B cell (primary cell): Measurements from ENCODE around the gene CATSPERD. TPM values are rescaled to one million over a fixed set of nuclear protein-coding genes. Genes with fewer than 3 reads are reported as not detected.

Experiments used
- ATAC-seq: fragments of 200-7000 bp; cut with Tn5 transposase; one replicate; pipeline ENCODE4 v1.10.0; 2021; ENCODE audit warnings: low read depth, mild to moderate bottlenecking, moderate number of reproducible peaks, moderate library complexity
- CTCF ChIA-PET: fragments of 350-600 bp; sonication (Branson Sonifier 250); formaldehyde crosslinking; loops from one replicate; lab custom pipeline; 2021; ENCODE audit warnings: antibody characterized with exemption, inconsistent platforms; lab: Charles Lee
- POLR2A ChIA-PET: fragments of 350-600 bp; sonication (Branson Sonifier 250); formaldehyde crosslinking; loops from one replicate; lab custom pipeline; 2021; ENCODE audit warnings: antibody characterized with exemption; lab: Charles Lee
- DNase-seq: peaks from one replicate; pipeline ENCODE4 v3.0.0; 2013
- H2AFZ ChIP-seq: 2 replicates; pipeline ENCODE4 v1.6.1; 2012; ENCODE audit warnings: mild to moderate bottlenecking, low read depth, low read length; ENCODE audit not compliant: insufficient read depth, poor library complexity, severe bottlenecking
- H3K27ac ChIP-seq, 2 donors: 1 replicate in 1 of 2; 2 replicates in 1 of 2; pipeline ENCODE4 v1.5.1; 2012 to 2013; ENCODE audit warnings: low read length in 2 of 2, mild to moderate bottlenecking in 2 of 2, moderate library complexity in 1 of 2
- H3K27me3 ChIP-seq, 4 experiments: fragments of 200-600 bp in 1 of 4; sonication (generic) in 1 of 4; replicated peaks in 1 of 4; 1 replicate in 2 of 4; 2 replicates in 2 of 4; pipeline versions ENCODE4 v1.6.1 to v1.7.0; 2013 to 2016; ENCODE audit warnings: low read length in 3 of 4, mild to moderate bottlenecking in 2 of 4, mixed read lengths in 1 of 4, moderate library complexity in 1 of 4; ENCODE audit not compliant: insufficient read depth in 4 of 4, control insufficient read depth in 3 of 4; ENCODE audit errors: control extremely low read depth in 1 of 4
- H3K36me3 ChIP-seq, 2 experiments: replicated peaks in 1 of 2; 1 replicate in 1 of 2; 2 replicates in 1 of 2; pipeline versions ENCODE4 v1.6.1 to v1.7.1; 2013; ENCODE audit warnings: low read length in 1 of 2; ENCODE audit not compliant: insufficient read depth in 2 of 2, control insufficient read depth in 1 of 2; ENCODE audit errors: control extremely low read depth in 1 of 2, extremely low read depth in 1 of 2
- H3K4me1 ChIP-seq, 2 donors: fragments of 200-600 bp in 1 of 2; sonication (generic) in 1 of 2; 1 replicate in 1 of 2; 2 replicates in 1 of 2; pipeline versions ENCODE4 v1.5.1 to v1.6.1; 2013 to 2017; ENCODE audit warnings: low read length in 2 of 2; ENCODE audit not compliant: control insufficient read depth in 2 of 2, insufficient read depth in 2 of 2
- H3K4me2 ChIP-seq: replicated peaks from 2 replicates; pipeline ENCODE3; 2012; ENCODE audit warnings: mild to moderate bottlenecking, low read depth, low read length; ENCODE audit not compliant: poor library complexity, severe bottlenecking
- H3K4me3 ChIP-seq, 5 experiments: fragments of 200-600 bp in 1 of 5; sonication (generic) in 1 of 5; 1 replicate in 3 of 5; 2 replicates in 2 of 5; pipeline versions ENCODE4 v1.5.1 to v1.7.0; 2011 to 2016; ENCODE audit warnings: low read length in 4 of 5, mild to moderate bottlenecking in 4 of 5, low read depth in 2 of 5, control low read depth in 1 of 5, moderate library complexity in 1 of 5; ENCODE audit not compliant: insufficient read depth in 1 of 5; ENCODE audit errors: control extremely low read depth in 1 of 5, extremely low read depth in 1 of 5
- H3K79me2 ChIP-seq: fragments of 200-600 bp; sonication (generic); one replicate; pipeline ENCODE4 v1.6.0; 2016; ENCODE audit warnings: low read length; ENCODE audit not compliant: control insufficient read depth, insufficient read depth
- H3K9ac ChIP-seq: fragments of 200-600 bp; sonication (generic); 2 replicates; pipeline ENCODE4 v1.6.1; 2017; ENCODE audit warnings: mild to moderate bottlenecking, low read length, moderate library complexity
- H3K9me3 ChIP-seq, 3 donors: one replicate each; pipeline versions ENCODE4 v1.6.1 to v1.7.1; 2013; ENCODE audit warnings: low read length in 2 of 3; ENCODE audit not compliant: control insufficient read depth in 2 of 3, insufficient read depth in 1 of 3; ENCODE audit errors: control extremely low read depth in 1 of 3
- H4K20me1 ChIP-seq: 2 replicates; pipeline ENCODE4 v1.6.0; 2012; ENCODE audit warnings: mild to moderate bottlenecking, low read length; ENCODE audit not compliant: insufficient read depth, control insufficient read depth, poor library complexity, severe bottlenecking
- H3K27ac Mint-ChIP-seq: one replicate; pipeline ENCODE4 v1.8.0; 2021; ENCODE audit warnings: mixed read lengths
- H3K27me3 Mint-ChIP-seq: one replicate; pipeline ENCODE4 v1.8.0; 2021; ENCODE audit warnings: mixed read lengths
- H3K4me1 Mint-ChIP-seq: one replicate; pipeline ENCODE4 v1.8.0; 2021; ENCODE audit warnings: mixed read lengths
- H3K4me3 Mint-ChIP-seq: one replicate; pipeline ENCODE4 v1.8.0; 2021; ENCODE audit warnings: mixed read lengths
- H3K9me3 Mint-ChIP-seq: one replicate; pipeline ENCODE4 v1.8.0; 2022; ENCODE audit warnings: mixed read lengths; ENCODE audit not compliant: insufficient read depth
- CTCF ChIP-seq: fragments of 200-600 bp; IDR thresholded peaks from one replicate; pipeline ENCODE4 v1.8.0; 2022; ENCODE audit warnings: antibody characterized with exemption, mild to moderate bottlenecking
- EZH2 ChIP-seq: IDR thresholded peaks from 2 replicates; pipeline ENCODE4 v1.6.1; 2012; ENCODE audit warnings: borderline replicate concordance, low read depth, mild to moderate bottlenecking, moderate library complexity, low read length; ENCODE audit not compliant: insufficient read depth, poor library complexity, severe bottlenecking
- WGBS: methylation state at CpG from one replicate; pipeline ENCODE4 v1.1.5; 2013; ENCODE audit warnings: missing lambda C conversion rate; ENCODE audit not compliant: insufficient coverage; 5-methylcytosine and 5-hydroxymethylcytosine counted together
- intact Hi-C: fragments of 100-400 bp; cut with micrococcal nuclease; formaldehyde crosslinking; loops from one replicate; pipeline ENCODE4 v1.10.0; 2022
- polyA plus RNA-seq: library from polyadenylated mRNA; depleted of rRNA; stranded (reverse); fragments of >200 nt; gene quantifications from 2 replicates; pipeline ENCODE4 v1.2.3, GENCODE V29; 2012
- total RNA-seq, 2 donors: library from RNA; stranded (reverse); fragments of 120-200 nt in 1 of 2; gene quantifications; 1 replicate in 1 of 2; 2 replicates in 1 of 2; pipeline versions ENCODE4 v1.2.3 to v1.2.4, GENCODE V29; 2013 to 2022

Gene CATSPERD
- total and polyA plus RNA-seq, 2 donors (not counting 1 experiment from before 2014, with no cell fraction given) = not detected

- Histone ChIP-seq H3K4me1 (peaks cover 20 to 27% of the 10 kb centered on the region in 2 donors), H3K79me2 (no peaks in the 10 kb centered on the region), H4K20me1 (no peaks in the 10 kb centered on the region), H2AFZ (peak overlapping the region; percentile 59), H3K27me3 (peaks cover 0 to 66% (median 29%) of the 10 kb centered on the region in 4 experiments), H3K9ac (peak overlapping the region; percentile 50), H3K9me3 (peaks cover 0 to 45% (median 0%) of the 10 kb centered on the region in 3 donors), H3K4me3 (peak overlapping the region in 4 of 5 experiments; percentile 7 to 55 (median 42)), H3K4me2 (peak overlapping the region; percentile 80), H3K27ac (peak overlapping the region in 1 of 2 donors; percentile 53), H3K36me3 (no peaks in the 10 kb centered on the region)
- H3K4me3 Mint-ChIP-seq = peak overlapping the region; percentile 76
- ATAC-seq (peak; percentile 91), DNase-seq (peak; percentile 92)
- peak overlapping the region; percentile 50 for H3K27ac Mint-ChIP-seq
- no peaks in the 10 kb centered on the region for H3K9me3 Mint-ChIP-seq
- POLR2A ChIA-PET = interaction anchor here (0.9 kb wide), 2 partner anchors 218 to 1134 kb away, joined by 5 to 6 read pairs; no protein-coding TSS in a partner anchor
- TF ChIP-seq CTCF (peak; percentile 85), EZH2 (no peak)
- H3K27me3 Mint-ChIP-seq = peaks cover 26% of the 10 kb centered on the region
- CTCF ChIA-PET = interaction anchor here (0.5 to 2.0 kb wide), 14 partner anchors 10 to 226 kb away, joined by 3 to 16 read pairs (median 4); partner anchors contain the start of genes DUS3L, NDUFA11 and VMAC
- intact Hi-C loops = loop anchor here (1.0 to 2.0 kb wide), 2 partner anchors 13 to 219 kb away; partner anchors contain the start of gene DUS3L
- WGBS = 4% methylated on average over 52 of the region's 54 CpGs
- H3K4me1 Mint-ChIP-seq = peaks cover 22% of the 10 kb centered on the region
Observed at GRCh38 chr19:5803752-5804515, 83.5 kb downstream of the CATSPERD start.
